Ammon's horn (tissue), 1 donor: ENCODE measurements around the gene COL4A4.
A peak's percentile ranks its signal among the peaks of the same experiment; 100 is the strongest.
"Not testable (repeated sequence)": the region's sequence is repeated elsewhere in the genome, so short reads cannot be mapped to it uniquely, and the experiment has no call there.

Experiments used
- DNase-seq: peaks from one replicate; pipeline ENCODE4 v3.0.0-alpha.2; 2016; ENCODE audit warnings: low spot score

COL4A4 gene

GRCh38 chr2:227115761-227116160, 48.2 kb downstream of the COL4A4 start:
- no peak for DNase-seq

GRCh38 chr2:227106845-227107759, 56.9 kb downstream of the COL4A4 start:
- DNase-seq, result peak; percentile 83

- DNase-seq, result no peak
Measured at GRCh38 chr2:227103583-227103982, 60.4 kb downstream of the COL4A4 start.

GRCh38 chr2:227099340-227099739, 64.7 kb downstream of the COL4A4 start:
- no peak for DNase-seq

- DNase-seq, result no peak
Measured at GRCh38 chr2:227098162-227098515, 65.9 kb downstream of the COL4A4 start.

- DNase-seq, result no peak
Measured at GRCh38 chr2:227097495-227098161, 66.4 kb downstream of the COL4A4 start.

- DNase-seq, result no peak
Measured at GRCh38 chr2:227095346-227095745, 68.7 kb downstream of the COL4A4 start.

GRCh38 chr2:227082286-227082685, 81.7 kb downstream of the COL4A4 start:
- DNase-seq, result no peak

GRCh38 chr2:227079726-227080125, 84.3 kb downstream of the COL4A4 start:
- no peak for DNase-seq

- DNase-seq, result not testable (repeated sequence)
Measured at GRCh38 chr2:227065065-227065464, 98.9 kb downstream of the COL4A4 start.

GRCh38 chr2:227058888-227059399, 105.1 kb downstream of the COL4A4 start:
- DNase-seq, result no peak

GRCh38 chr2:227057743-227058447, 106.1 kb downstream of the COL4A4 start:
- DNase-seq, result no peak

GRCh38 chr2:227057060-227057459, 106.9 kb downstream of the COL4A4 start:
- DNase-seq, result no peak

GRCh38 chr2:227054006-227054405, 110.0 kb downstream of the COL4A4 start:
- no peak for DNase-seq

GRCh38 chr2:227052879-227053278, 111.1 kb downstream of the COL4A4 start:
- no peak for DNase-seq

- DNase-seq, result peak; percentile 39
Measured at GRCh38 chr2:227043981-227044380, 120.0 kb downstream of the COL4A4 start.

- no peak for DNase-seq
Measured at GRCh38 chr2:227038550-227039189, 125.3 kb downstream of the COL4A4 start.

GRCh38 chr2:227036527-227036926, 127.5 kb downstream of the COL4A4 start:
- DNase-seq, result no peak

GRCh38 chr2:227035711-227036367, 128.2 kb downstream of the COL4A4 start:
- no peak for DNase-seq

GRCh38 chr2:227033471-227034148, 130.4 kb downstream of the COL4A4 start:
- no peak for DNase-seq

- DNase-seq, result no peak
Measured at GRCh38 chr2:227031379-227031778, 132.6 kb downstream of the COL4A4 start.
